ENCODE results near the gene ZC3H12A.
"Not testable (repeated sequence)": the region's sequence is repeated elsewhere in the genome, so short reads cannot be mapped to it uniquely, and the experiment has no call there.

ZC3H12A gene

GRCh38 chr1:37502104-37502503 is 27.7 kb downstream of the ZC3H12A start:
- TF ChIP-seq, protein P1, sequence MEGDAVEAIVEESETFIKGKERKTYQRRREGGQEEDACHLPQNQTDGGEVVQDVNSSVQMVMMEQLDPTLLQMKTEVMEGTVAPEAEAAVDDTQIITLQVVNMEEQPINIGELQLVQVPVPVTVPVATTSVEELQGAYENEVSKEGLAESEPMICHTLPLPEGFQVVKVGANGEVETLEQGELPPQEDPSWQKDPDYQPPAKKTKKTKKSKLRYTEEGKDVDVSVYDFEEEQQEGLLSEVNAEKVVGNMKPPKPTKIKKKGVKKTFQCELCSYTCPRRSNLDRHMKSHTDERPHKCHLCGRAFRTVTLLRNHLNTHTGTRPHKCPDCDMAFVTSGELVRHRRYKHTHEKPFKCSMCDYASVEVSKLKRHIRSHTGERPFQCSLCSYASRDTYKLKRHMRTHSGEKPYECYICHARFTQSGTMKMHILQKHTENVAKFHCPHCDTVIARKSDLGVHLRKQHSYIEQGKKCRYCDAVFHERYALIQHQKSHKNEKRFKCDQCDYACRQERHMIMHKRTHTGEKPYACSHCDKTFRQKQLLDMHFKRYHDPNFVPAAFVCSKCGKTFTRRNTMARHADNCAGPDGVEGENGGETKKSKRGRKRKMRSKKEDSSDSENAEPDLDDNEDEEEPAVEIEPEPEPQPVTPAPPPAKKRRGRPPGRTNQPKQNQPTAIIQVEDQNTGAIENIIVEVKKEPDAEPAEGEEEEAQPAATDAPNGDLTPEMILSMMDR (IDR thresholded peaks at IDR 0.05; ENCODE audit: control extremely low read depth, extremely low read depth, low read depth, missing control alignments) = no peak
- CTCF ChIA-PET = interaction anchor here (1.4 to 10.1 kb wide), 4 partner anchors 11 to 47 kb away, joined by 4 to 104 read pairs (median 4); partner anchors contain the start of gene ZC3H12A
- DNase-seq (ENCODE audit: extremely low spot score) = no peak
- POLR2A ChIA-PET = no interaction called here

GRCh38 chr1:37502791-37503190 is 28.4 kb downstream of the ZC3H12A start:
- POLR2A ChIA-PET = interaction anchor here (0.8 kb wide), 1 partner anchor 16 kb away, joined by 3 read pairs; no protein-coding TSS in a partner anchor
- CTCF ChIA-PET = interaction anchor here (1.1 to 10.1 kb wide), 5 partner anchors 9 to 48 kb away, joined by 3 to 104 read pairs (median 5); partner anchors contain the start of gene MEAF6
- DNase-seq (ENCODE audit: extremely low spot score) = not testable (repeated sequence)

GRCh38 chr1:37506740-37507139 is 32.4 kb downstream of the ZC3H12A start:
- ChIA-PET CTCF (interaction anchor here (1.0 to 2.7 kb wide), 5 partner anchors 8 to 52 kb away, joined by 3 to 17 read pairs (median 4); partner anchors contain the start of gene MEAF6), POLR2A (interaction anchor here (0.7 kb wide), 1 partner anchor 165 kb away, joined by 3 read pairs; no protein-coding TSS in a partner anchor)
- DNase-seq (ENCODE audit: extremely low spot score) = no peak
- TF ChIP-seq, protein P1 (IDR thresholded peaks at IDR 0.05; ENCODE audit: control extremely low read depth, extremely low read depth, low read depth, missing control alignments) = no peak

- POLR2A ChIA-PET = interaction anchor here (0.8 kb wide), 1 partner anchor 35 kb away, joined by 3 read pairs; the partner anchor contains the start of gene ZC3H12A
- CTCF ChIA-PET = interaction anchor here (1.0 to 2.3 kb wide), 3 partner anchors 9 to 34 kb away, joined by 4 to 13 read pairs (median 6); partner anchors contain the start of gene ZC3H12A
Observed at GRCh38 chr1:37509181-37509580, 34.8 kb downstream of the ZC3H12A start.

DNA sequence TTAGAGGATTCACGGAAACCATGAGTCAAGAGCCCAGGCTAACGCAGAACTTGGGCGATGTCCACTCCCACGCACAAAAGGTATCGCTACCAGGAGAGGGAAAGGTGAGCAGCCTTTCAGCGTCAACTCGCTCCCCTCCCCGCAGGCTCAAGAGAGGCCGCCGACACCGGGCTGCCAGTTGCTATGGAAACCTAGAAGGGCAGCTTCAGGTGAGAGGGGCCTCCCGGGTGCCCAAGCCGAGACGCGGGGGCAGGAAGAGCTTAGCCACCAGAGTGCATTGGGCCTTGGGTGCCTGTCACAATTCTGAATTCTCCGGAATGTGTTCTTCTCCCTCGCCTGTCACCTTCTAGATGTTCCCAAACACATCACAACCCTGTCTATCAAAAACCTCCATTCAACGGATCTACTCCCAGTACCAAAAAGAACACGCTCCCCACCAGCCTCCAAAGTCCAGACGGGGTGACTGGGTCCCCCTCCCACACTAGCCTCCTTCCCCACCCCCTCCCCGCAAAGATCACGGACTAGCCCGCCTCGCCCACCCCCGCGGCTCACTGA is 39.5 kb downstream of the ZC3H12A start:
- DNase-seq (ENCODE audit: extremely low spot score) = peak; percentile 67
- TF ChIP-seq, protein P1 (IDR thresholded peaks at IDR 0.05; ENCODE audit: control extremely low read depth, extremely low read depth, low read depth, missing control alignments) = no peak
- ChIA-PET CTCF (interaction anchor here (0.8 to 4.5 kb wide), 29 partner anchors 8 to 495 kb away, joined by 3 to 42 read pairs (median 5); partner anchors contain the start of genes EPHA10 and ZC3H12A), POLR2A (interaction anchor here (1.2 to 1.6 kb wide), 2 partner anchors 37 to 39 kb away, joined by 5 to 11 read pairs; partner anchors contain the start of gene ZC3H12A)

More at GRCh38 chr1:37509181-37509580, 34.8 kb downstream of the ZC3H12A start:
- TF ChIP-seq, protein P1 (IDR thresholded peaks at IDR 0.05; ENCODE audit: control extremely low read depth, extremely low read depth, low read depth, missing control alignments) = peak; percentile 23
- DNase-seq (ENCODE audit: extremely low spot score) = peak; percentile 21

GRCh38 chr1:37514350-37515184 is 40.2 kb downstream of the ZC3H12A start, which contains the start of gene MEAF6:
MEAF6 (minus strand) TSS chr1:37514766; CDS start chr1:37514746, 20 bp downstream.
- TF ChIP-seq, protein P1 (IDR thresholded peaks at IDR 0.05; ENCODE audit: control extremely low read depth, extremely low read depth, low read depth, missing control alignments) = peak; percentile 64
- ChIA-PET CTCF (interaction anchor here (0.8 to 4.5 kb wide), 35 partner anchors 9 to 1310 kb away, joined by 3 to 42 read pairs (median 4); partner anchors contain the start of genes EPHA10 and ZC3H12A), POLR2A (interaction anchor here (0.7 to 1.6 kb wide), 3 partner anchors 29 to 39 kb away, joined by 3 to 11 read pairs (median 5); partner anchors contain the start of gene ZC3H12A)
- DNase-seq (ENCODE audit: extremely low spot score) = peak; percentile 94
